ENCODE measurements around the gene SMIM35. TPM values are rescaled to one million over a fixed set of nuclear protein-coding genes. Genes with fewer than 3 reads are reported as not detected.

Gene SMIM35
- total and polyA plus RNA-seq, 2 donors (not counting 3 experiments of a cell fraction or from before 2014, with no cell fraction given) = not detected

DNA sequence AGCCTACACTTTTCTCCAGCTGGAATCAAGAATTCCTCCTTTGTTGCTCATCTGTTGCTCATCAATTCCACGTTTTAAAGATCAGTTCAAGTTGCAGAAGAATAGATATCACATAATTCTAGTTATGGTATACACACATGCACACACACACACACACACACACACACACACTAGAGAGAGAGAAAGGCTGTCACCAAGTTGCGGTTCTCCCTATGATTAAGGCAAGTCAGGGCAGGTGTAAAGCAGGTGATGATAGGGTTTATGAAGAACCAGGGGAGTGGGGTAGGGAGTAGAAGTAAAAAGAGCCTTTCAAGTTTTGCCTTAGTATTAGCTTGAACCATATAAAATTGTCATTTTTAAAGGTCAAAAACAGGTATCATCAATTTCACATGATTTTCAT is 41.6 kb downstream of the SMIM35 start:
- CTCF ChIA-PET = interaction anchor here (0.7 kb wide), 1 partner anchor 8 kb away, joined by 3 read pairs; no protein-coding TSS in a partner anchor
- BruUV-seq (replicated peaks) = no TSS peak
- no peaks in the 10 kb centered on the region for H4K20me1 ChIP-seq (replicated peaks; ENCODE audit: control insufficient read depth, extremely low read depth, insufficient read depth, low read length)
- no peak for DNase-seq (ENCODE audit: low read depth, low spot score)
- intact Hi-C loops (cut with micrococcal nuclease) = no loop called here
- no peak overlapping the region for H3K27ac ChIP-seq (ENCODE audit: insufficient read depth, low read depth, low read length)
- TF ChIP-seq POLR2A (IDR thresholded peaks at IDR 0.05; ENCODE audit: low read depth, low read length) (no peak), FOS (IDR thresholded peaks at IDR 0.05; ENCODE audit: borderline replicate concordance, insufficient read depth, low read length) (no peak)
- H2AFZ ChIP-seq (ENCODE audit: low read depth, low read length) = no peak overlapping the region
- H3K36me3 ChIP-seq (ENCODE audit: control insufficient read depth in 2 of 2, extremely low read depth in 1 of 2, insufficient read depth in 2 of 2, low read length in 2 of 2) = no peaks in the 10 kb centered on the region
- FAIRE-seq = no peak
- POLR2A ChIA-PET = interaction anchor here (0.6 kb wide), 1 partner anchor 136 kb away, joined by 7 read pairs; no protein-coding TSS in a partner anchor
- H3K9me3 ChIP-seq (replicated peaks; ENCODE audit: control insufficient read depth, insufficient read depth, low read length) = no peaks in the 10 kb centered on the region
- H3K4me2 ChIP-seq (ENCODE audit: insufficient read depth, low read length) = no peak overlapping the region
- H3K9ac ChIP-seq (replicated peaks; ENCODE audit: extremely low read depth, insufficient read depth, low read length) = no peak overlapping the region
- no peak overlapping the region for H3K4me3 ChIP-seq (replicated peaks in 1 of 3; ENCODE audit: insufficient read depth in 1 of 3, low read depth in 1 of 3, low read length in 3 of 3)
- H3K79me2 ChIP-seq (ENCODE audit: control insufficient read depth, insufficient read depth, low read length) = no peaks in the 10 kb centered on the region
- dilution Hi-C loops (cut with MboI; ENCODE audit: extremely low pct_ligation_motif_present, low sequenced_read_pairs) = no loop called here
- H3K4me1 ChIP-seq (ENCODE audit: control insufficient read depth, extremely low read depth, insufficient read depth, low read length) = no peaks in the 10 kb centered on the region
- H3K27me3 ChIP-seq (ENCODE audit: control insufficient read depth in 2 of 2, insufficient read depth in 2 of 2, low read length in 2 of 2) = peaks cover 15 to 19% of the 10 kb centered on the region in 2 experiments
- no peaks in the 10 kb centered on the region for H3K9me1 ChIP-seq (replicated peaks; ENCODE audit: control insufficient read depth, extremely low read depth, insufficient read depth, low read length)

DNA sequence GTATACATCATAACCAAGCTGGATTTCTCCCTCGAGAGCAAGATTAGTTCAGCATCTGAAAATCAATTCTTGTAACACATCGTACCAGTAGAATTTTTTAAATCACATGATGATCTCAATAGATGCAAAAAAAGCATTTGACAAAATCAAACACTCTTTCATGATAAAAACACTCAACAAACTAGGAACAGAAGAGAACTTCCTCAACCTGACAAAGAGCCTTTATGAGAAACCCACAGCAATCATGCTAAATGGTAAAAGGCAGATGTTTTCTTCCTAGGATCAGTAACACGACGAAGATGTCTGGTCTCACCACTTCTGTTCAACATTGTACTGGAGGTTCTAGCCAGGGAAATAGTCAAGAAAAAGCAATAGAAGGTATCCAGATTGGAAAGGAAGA is 44.0 kb downstream of the SMIM35 start:
- intact Hi-C loops (cut with micrococcal nuclease) = no loop called here

More for the DNA sequence above, 44.0 kb downstream of the SMIM35 start:
- H3K4me3 ChIP-seq (replicated peaks in 1 of 3; ENCODE audit: insufficient read depth in 1 of 3, low read depth in 1 of 3, low read length in 3 of 3) = no peak overlapping the region
- H3K9me1 ChIP-seq (replicated peaks; ENCODE audit: control insufficient read depth, extremely low read depth, insufficient read depth, low read length) = no peaks in the 10 kb centered on the region
- no peak overlapping the region for H2AFZ ChIP-seq (ENCODE audit: low read depth, low read length)
- CTCF ChIA-PET = interaction anchor here (1.8 kb wide), 1 partner anchor 235 kb away, joined by 5 read pairs; no protein-coding TSS in a partner anchor
- no peaks in the 10 kb centered on the region for H3K79me2 ChIP-seq (ENCODE audit: control insufficient read depth, insufficient read depth, low read length)
- dilution Hi-C loops (cut with MboI; ENCODE audit: extremely low pct_ligation_motif_present, low sequenced_read_pairs) = no loop called here
- FAIRE-seq (no peak), DNase-seq (ENCODE audit: low read depth, low spot score) (no peak)
- BruUV-seq (replicated peaks) = no TSS peak
- H3K9ac ChIP-seq (replicated peaks; ENCODE audit: extremely low read depth, insufficient read depth, low read length) = no peak overlapping the region
- peaks cover 15 to 19% of the 10 kb centered on the region in 2 experiments for H3K27me3 ChIP-seq (ENCODE audit: control insufficient read depth in 2 of 2, insufficient read depth in 2 of 2, low read length in 2 of 2)
- no peaks in the 10 kb centered on the region for H4K20me1 ChIP-seq (replicated peaks; ENCODE audit: control insufficient read depth, extremely low read depth, insufficient read depth, low read length)
- POLR2A ChIA-PET = no interaction called here
- no peak overlapping the region for H3K4me2 ChIP-seq (ENCODE audit: insufficient read depth, low read length)
- no peak overlapping the region for H3K27ac ChIP-seq (ENCODE audit: insufficient read depth, low read depth, low read length)
- TF ChIP-seq POLR2A (IDR thresholded peaks at IDR 0.05; ENCODE audit: low read depth, low read length) = no peak
- no peak for TF ChIP-seq MYC (IDR thresholded peaks at IDR 0.05; ENCODE audit: low read depth, low read length)
- TF ChIP-seq, protein P1, sequence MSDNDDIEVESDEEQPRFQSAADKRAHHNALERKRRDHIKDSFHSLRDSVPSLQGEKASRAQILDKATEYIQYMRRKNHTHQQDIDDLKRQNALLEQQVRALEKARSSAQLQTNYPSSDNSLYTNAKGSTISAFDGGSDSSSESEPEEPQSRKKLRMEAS (IDR thresholded peaks at IDR 0.05; ENCODE audit: insufficient read depth, insufficient read length) = no peak
- no peak for TF ChIP-seq GATA2 (IDR thresholded peaks at IDR 0.05; ENCODE audit: insufficient read depth, insufficient read length, low read depth, low read length)
- TF ChIP-seq POLR2AphosphoS5 (IDR thresholded peaks at IDR 0.05; ENCODE audit: insufficient read depth, low read depth, low read length) = no peak
- no peak for TF ChIP-seq JUN (IDR thresholded peaks at IDR 0.05; ENCODE audit: borderline replicate concordance, insufficient read depth, insufficient read length, low read depth)
- TF ChIP-seq EZH2 (IDR thresholded peaks at IDR 0.05; ENCODE audit: borderline replicate concordance, low read depth, low read length, severe bottlenecking) = no peak
- TF ChIP-seq, protein P2, sequence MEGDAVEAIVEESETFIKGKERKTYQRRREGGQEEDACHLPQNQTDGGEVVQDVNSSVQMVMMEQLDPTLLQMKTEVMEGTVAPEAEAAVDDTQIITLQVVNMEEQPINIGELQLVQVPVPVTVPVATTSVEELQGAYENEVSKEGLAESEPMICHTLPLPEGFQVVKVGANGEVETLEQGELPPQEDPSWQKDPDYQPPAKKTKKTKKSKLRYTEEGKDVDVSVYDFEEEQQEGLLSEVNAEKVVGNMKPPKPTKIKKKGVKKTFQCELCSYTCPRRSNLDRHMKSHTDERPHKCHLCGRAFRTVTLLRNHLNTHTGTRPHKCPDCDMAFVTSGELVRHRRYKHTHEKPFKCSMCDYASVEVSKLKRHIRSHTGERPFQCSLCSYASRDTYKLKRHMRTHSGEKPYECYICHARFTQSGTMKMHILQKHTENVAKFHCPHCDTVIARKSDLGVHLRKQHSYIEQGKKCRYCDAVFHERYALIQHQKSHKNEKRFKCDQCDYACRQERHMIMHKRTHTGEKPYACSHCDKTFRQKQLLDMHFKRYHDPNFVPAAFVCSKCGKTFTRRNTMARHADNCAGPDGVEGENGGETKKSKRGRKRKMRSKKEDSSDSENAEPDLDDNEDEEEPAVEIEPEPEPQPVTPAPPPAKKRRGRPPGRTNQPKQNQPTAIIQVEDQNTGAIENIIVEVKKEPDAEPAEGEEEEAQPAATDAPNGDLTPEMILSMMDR (IDR thresholded peaks at IDR 0.05; ENCODE audit: extremely low read depth in 1 of 2, insufficient read depth in 1 of 2, low read depth in 1 of 2, low read length in 2 of 2) = no peak
- TF ChIP-seq FOS (IDR thresholded peaks at IDR 0.05; ENCODE audit: borderline replicate concordance, insufficient read depth, low read length) = no peak
- H3K9me3 ChIP-seq (replicated peaks; ENCODE audit: control insufficient read depth, insufficient read depth, low read length) = no peaks in the 10 kb centered on the region
- H3K36me3 ChIP-seq (ENCODE audit: control insufficient read depth in 2 of 2, extremely low read depth in 1 of 2, insufficient read depth in 2 of 2, low read length in 2 of 2) = no peaks in the 10 kb centered on the region
- H3K4me1 ChIP-seq (ENCODE audit: control insufficient read depth, extremely low read depth, insufficient read depth, low read length) = no peaks in the 10 kb centered on the region

Measured in endothelial cell of umbilical vein (primary cell).